ENCODE data around the gene LBP.

LBP gene

DNA sequence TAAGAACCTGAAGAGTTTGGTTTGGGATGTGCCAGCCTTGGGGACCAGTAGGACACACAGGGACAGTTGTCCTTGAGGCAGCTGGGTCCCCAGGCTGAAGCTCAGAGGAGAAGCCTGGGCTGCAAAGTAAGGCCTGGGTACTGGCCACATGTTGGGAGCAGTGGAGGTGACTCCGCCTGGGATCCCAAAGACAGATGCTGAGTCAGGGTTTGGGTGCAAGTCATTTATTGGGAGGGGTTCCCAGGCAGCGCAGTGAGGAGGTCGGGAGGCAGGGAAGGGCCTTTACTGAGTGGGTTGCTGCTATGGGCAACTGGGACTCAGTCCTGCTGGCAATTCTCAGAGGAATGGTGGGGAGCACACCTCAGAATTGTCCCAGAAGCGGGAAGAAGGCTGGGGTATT lies 29.9 kb upstream of the LBP start:
- TF ChIP-seq, protein P1, sequence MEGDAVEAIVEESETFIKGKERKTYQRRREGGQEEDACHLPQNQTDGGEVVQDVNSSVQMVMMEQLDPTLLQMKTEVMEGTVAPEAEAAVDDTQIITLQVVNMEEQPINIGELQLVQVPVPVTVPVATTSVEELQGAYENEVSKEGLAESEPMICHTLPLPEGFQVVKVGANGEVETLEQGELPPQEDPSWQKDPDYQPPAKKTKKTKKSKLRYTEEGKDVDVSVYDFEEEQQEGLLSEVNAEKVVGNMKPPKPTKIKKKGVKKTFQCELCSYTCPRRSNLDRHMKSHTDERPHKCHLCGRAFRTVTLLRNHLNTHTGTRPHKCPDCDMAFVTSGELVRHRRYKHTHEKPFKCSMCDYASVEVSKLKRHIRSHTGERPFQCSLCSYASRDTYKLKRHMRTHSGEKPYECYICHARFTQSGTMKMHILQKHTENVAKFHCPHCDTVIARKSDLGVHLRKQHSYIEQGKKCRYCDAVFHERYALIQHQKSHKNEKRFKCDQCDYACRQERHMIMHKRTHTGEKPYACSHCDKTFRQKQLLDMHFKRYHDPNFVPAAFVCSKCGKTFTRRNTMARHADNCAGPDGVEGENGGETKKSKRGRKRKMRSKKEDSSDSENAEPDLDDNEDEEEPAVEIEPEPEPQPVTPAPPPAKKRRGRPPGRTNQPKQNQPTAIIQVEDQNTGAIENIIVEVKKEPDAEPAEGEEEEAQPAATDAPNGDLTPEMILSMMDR (IDR thresholded peaks at IDR 0.05; ENCODE audit: insufficient read depth, low read depth, low read length, missing control alignments): no peak
- H3K4me3 ChIP-seq (ENCODE audit: low read depth, low read length): no peak overlapping the region
- DNase-seq (ENCODE audit: low read depth): no peak

DNA sequence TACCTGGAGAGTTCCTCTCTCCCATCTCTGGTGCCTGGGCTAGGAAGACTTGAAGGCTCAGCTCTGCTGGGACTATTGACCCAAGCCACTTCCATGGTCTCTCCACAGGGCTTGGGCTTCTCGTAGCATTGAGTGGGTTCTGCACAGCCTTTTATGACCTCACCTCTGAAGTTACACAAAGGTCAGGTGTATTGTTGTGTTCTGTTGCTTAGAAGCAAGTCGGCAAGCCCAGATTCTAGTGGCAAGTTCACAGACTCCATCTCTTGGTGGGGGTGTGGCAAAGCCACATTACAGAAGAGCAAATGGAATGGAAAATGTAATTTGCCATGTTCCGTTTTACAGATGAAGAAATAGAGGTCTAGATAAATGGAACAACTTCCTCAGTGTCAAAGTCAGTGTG lies 28.9 kb upstream of the LBP start:
- DNase-seq (ENCODE audit: low read depth): no peak
- TF ChIP-seq, protein P1 (IDR thresholded peaks at IDR 0.05; ENCODE audit: insufficient read depth, low read depth, low read length, missing control alignments): no peak
- H3K4me3 ChIP-seq (ENCODE audit: low read depth, low read length): no peak overlapping the region

DNA sequence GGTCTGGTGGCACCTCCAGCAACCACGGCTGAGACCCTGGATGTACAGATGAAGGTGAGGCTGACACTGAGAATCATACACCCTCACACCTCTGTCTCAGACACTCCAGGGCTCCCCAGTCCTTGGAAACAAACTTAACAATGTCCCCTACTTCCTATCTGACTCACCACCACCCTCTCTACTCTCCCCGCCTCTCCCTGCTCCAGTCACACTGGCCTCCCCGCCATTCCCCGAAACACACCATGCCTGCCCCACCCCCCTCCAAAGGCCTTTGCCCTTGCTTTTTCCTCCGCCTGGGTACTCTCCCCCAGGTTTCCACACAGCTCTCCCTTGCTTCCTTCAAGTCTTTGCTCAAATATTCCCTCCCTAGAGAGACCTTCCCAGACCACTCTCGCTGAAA lies 26.1 kb upstream of the LBP start:
- DNase-seq (ENCODE audit: low read depth): no peak
- TF ChIP-seq, protein P1 (IDR thresholded peaks at IDR 0.05; ENCODE audit: insufficient read depth, low read depth, low read length, missing control alignments): no peak
- no peak overlapping the region for H3K4me3 ChIP-seq (ENCODE audit: low read depth, low read length)

DNA sequence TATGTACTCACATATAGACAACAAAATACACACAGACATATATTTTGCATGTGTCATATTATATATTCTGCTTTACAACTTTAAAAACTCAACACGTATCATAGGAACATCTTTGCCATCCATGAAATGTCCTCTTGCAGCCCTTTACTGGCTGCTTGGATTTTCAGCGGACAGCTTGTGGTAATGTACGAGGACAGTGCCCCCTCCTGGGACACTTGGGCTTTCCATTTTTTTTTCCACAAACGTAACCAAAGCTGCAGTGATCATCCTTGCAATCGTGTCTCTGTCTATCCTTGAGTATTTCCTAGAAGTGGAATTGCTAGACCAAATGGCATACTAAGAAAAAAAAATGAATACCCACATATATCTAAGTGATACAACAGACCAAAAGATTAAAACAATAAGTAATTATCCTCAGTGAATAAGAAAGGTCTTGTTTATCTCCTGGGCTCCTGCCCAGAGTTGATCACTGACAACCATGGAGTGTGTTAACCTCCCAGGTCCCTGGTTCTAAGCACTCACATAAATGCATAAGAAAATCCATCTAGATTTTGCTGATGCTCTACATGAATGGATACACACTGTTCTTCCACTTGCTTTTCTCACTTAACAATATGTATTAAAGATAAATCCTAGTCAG lies 24.2 kb upstream of the LBP start:
- TF ChIP-seq, protein P1 (IDR thresholded peaks at IDR 0.05; ENCODE audit: insufficient read depth, low read depth, low read length, missing control alignments): peak; percentile 26
- H3K4me3 ChIP-seq (ENCODE audit: low read depth, low read length): no peak overlapping the region
- peak; percentile 14 for DNase-seq (ENCODE audit: low read depth)

DNA sequence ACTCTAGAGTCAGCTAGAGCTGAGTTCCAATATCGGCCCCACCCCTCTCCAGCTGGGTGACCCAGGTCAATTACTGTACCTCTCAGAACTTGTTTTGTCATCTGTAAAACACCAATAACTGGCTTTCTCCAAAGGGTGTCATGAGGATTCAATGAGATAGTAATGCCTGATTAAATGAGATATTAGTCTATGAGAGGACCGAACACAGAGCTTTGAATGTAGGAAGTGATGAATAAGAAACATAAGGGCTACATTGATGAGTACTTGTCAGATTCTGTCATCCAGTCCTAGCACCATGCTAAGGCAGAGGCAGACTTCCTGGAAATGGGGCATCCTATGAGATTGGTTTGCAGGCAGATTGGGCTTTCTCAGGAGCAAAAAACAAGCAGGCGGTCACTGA lies 22.1 kb upstream of the LBP start:
- TF ChIP-seq, protein P1 (IDR thresholded peaks at IDR 0.05; ENCODE audit: insufficient read depth, low read depth, low read length, missing control alignments): no peak
- no peak overlapping the region for H3K4me3 ChIP-seq (ENCODE audit: low read depth, low read length)
- no peak for DNase-seq (ENCODE audit: low read depth)

DNA sequence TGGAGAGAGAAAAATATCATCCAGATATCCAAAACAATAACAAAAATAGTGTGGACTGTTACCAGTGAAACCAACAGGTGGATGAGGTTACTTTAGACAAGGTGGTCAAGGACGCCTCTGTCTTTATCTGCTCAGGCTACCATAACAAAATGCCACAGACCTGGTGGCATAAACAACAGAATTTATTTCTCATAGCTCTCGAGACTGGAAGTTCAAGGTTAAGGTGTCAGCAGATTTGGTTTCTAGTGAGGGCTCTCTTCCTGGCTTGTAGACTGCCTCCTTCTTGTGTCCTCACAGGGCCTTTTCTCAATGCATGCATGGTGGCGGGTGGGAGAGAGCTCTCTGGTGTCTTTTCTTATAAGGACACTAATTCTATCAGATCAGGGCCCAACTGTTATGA lies 21.1 kb upstream of the LBP start:
- no peak overlapping the region for H3K4me3 ChIP-seq (ENCODE audit: low read depth, low read length)
- TF ChIP-seq, protein P1 (IDR thresholded peaks at IDR 0.05; ENCODE audit: insufficient read depth, low read depth, low read length, missing control alignments): no peak
- no peak for DNase-seq (ENCODE audit: low read depth)

DNA sequence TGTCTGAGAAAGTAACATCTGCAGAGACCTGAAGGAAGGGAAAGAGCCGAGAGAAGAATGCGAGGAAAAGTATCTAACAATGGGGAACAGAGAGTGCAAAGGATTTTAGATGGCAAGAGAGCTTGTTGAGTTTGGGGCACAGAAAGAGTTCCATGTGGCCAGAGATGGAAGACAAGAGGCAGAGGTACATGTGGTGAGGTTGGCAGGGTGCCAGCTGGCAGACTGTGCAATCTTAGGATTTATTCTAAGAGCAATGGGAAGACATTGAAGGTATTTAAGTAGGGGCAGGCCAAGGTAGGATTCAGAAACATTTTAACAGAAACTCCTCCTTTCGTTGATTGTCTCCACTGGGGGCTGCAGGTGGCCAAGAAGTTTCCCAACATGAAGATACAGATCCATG lies 20.4 kb upstream of the LBP start:
- no peak for DNase-seq (ENCODE audit: low read depth)
- no peak overlapping the region for H3K4me3 ChIP-seq (ENCODE audit: low read depth, low read length)
- TF ChIP-seq, protein P1 (IDR thresholded peaks at IDR 0.05; ENCODE audit: insufficient read depth, low read depth, low read length, missing control alignments): no peak
